SU-DHL-6 (cell line): Measurements from ENCODE around the gene SHISAL2A.

Experiments
- CTCF ChIP-seq: fragments of 200-600 bp; sonication (generic); IDR thresholded peaks from one replicate; pipeline ENCODE4 v1.5.1; 2017; ENCODE audit warnings: antibody characterized with exemption, mild to moderate bottlenecking, low read length, moderate library complexity; ENCODE audit not compliant: insufficient read depth, poor library complexity, severe bottlenecking
- EZH2phosphoT487 ChIP-seq: fragments of 200-600 bp; sonication (generic), shearing (Covaris generic); conservative IDR thresholded peaks from 2 replicates; pipeline ENCODE4 v1.6.1; 2018; ENCODE audit warnings: mild to moderate bottlenecking, antibody characterized with exemption, low read length, moderate library complexity, mixed read lengths

- TF ChIP-seq CTCF: no peak
- no peak for TF ChIP-seq EZH2phosphoT487
Observed at GRCh38 chr1:52684545-52684944, 51.6 kb downstream of the SHISAL2A start.
